Erythroblast (primary cell): Measurements from ENCODE around the gene HAGH.

ENCODE experiments used
- GATA1 ChIP-seq: IDR thresholded peaks from 2 replicates; pipeline ENCODE4 v1.6.1; 2011; ENCODE audit warnings: low read depth, mild to moderate bottlenecking, control low read depth, low read length, moderate library complexity
- POLR2A ChIP-seq: IDR thresholded peaks from 2 replicates; pipeline ENCODE4 v1.6.1; 2011; ENCODE audit warnings: mild to moderate bottlenecking, low read length

DNA sequence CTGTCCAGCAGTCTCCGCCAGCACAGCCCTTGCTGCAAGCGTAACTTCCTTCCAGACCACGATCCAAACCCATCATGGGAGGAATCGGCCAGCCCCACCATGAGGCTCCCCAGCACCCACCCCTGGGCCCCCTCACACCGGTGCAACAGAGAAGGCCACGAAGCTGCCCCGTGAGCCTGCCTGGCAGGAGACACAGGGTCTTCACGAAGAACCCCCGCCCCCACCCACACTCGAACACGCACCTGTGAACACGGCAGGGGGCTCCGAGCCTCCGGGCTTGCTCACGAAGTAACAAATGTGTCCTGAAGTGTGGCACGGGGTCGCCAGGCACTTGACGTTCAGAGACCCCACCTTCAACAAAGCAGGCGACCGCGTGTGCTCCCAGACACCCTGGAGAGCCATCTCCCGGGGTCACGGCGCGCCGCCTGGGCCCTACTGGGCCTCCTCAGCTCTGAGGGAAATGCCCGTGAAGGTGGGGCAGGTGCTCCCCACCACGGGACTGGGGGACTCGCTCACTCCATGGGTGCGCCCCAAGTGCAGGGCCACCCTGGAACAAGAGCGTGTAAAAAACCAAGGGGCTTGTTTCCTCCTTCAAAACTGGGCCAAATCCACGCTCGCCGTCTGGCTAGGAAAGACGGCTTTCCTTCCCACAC lies 7.6 kb downstream of the HAGH start:
- TF ChIP-seq POLR2A (no peak), GATA1 (no peak)
